WTC11 (cell line): ENCODE results near the gene AOX1. TPM values are rescaled to one million over a fixed set of nuclear protein-coding genes. Genes with fewer than 3 reads are reported as not detected.

Experiments used
- ATAC-seq: fragments of 200-7000 bp; cut with Tn5 transposase; 2 replicates; pipeline ENCODE4 v1.10.0; 2021; ENCODE audit warnings: mild to moderate bottlenecking, moderate library complexity
- CTCF ChIA-PET: fragments of 300-600 bp; sonication (Branson Sonifier 250); formaldehyde crosslinking; loops from one replicate; lab custom pipeline; 2021; ENCODE audit warnings: antibody characterized with exemption; lab: Charles Lee
- POLR2A ChIA-PET: fragments of 350-600 bp; sonication (Branson Sonifier 250); formaldehyde crosslinking; loops from one replicate; lab custom pipeline; 2021; ENCODE audit warnings: antibody characterized with exemption; lab: Charles Lee
- DNase-seq: peaks from one replicate; pipeline ENCODE4 v3.0.0; 2021; ENCODE audit warnings: low spot score
- H3K27ac Mint-ChIP-seq: 2 replicates; pipeline ENCODE4 v1.8.0; 2021; ENCODE audit warnings: mixed read lengths
- H3K27me3 Mint-ChIP-seq: 2 replicates; pipeline ENCODE4 v1.8.0; 2021; ENCODE audit warnings: low read depth, mild to moderate bottlenecking, moderate library complexity, mixed read lengths
- H3K36me3 Mint-ChIP-seq: 2 replicates; pipeline ENCODE4 v1.8.0; 2021; ENCODE audit warnings: mixed read lengths
- H3K4me1 Mint-ChIP-seq: 2 replicates; pipeline ENCODE4 v1.8.0; 2022; ENCODE audit warnings: mixed read lengths
- H3K4me3 Mint-ChIP-seq: 2 replicates; pipeline ENCODE4 v1.8.0; 2021; ENCODE audit warnings: mild to moderate bottlenecking, moderate library complexity, mixed read lengths
- H3K9me3 Mint-ChIP-seq: 2 replicates; pipeline ENCODE4 v1.8.0; 2021; ENCODE audit warnings: mixed read lengths
- AR ChIP-seq: fragments of 250-450 bp; sonication (Bioruptor Pico); IDR thresholded peaks from 2 replicates; pipeline ENCODE4 v1.9.0; 2021; ENCODE audit warnings: mild to moderate bottlenecking
- CREM ChIP-seq: sonication (generic); formaldehyde crosslinking; IDR thresholded peaks from 2 replicates; pipeline ENCODE4 v1.8.1; 2022; ENCODE audit warnings: mild to moderate bottlenecking, missing genetic modification reagents, moderate library complexity
- EMX1 ChIP-seq: fragments of 250-450 bp; sonication (Bioruptor Pico); IDR thresholded peaks from 2 replicates; pipeline ENCODE4 v1.8.0; 2021; ENCODE audit warnings: mild to moderate bottlenecking
- FOXP1 ChIP-seq: sonication (generic); formaldehyde crosslinking; IDR thresholded peaks from 2 replicates; pipeline ENCODE4 v1.8.0; 2022; ENCODE audit warnings: missing genetic modification reagents, mild to moderate bottlenecking, moderate library complexity, borderline replicate concordance
- GRHL2 ChIP-seq: fragments of 250-450 bp; sonication (Bioruptor Pico); IDR thresholded peaks from 2 replicates; pipeline ENCODE4 v1.8.0; 2022; ENCODE audit warnings: mild to moderate bottlenecking, moderate library complexity; ENCODE audit not compliant: insufficient replicate concordance, severe bottlenecking
- HMGA2 ChIP-seq: fragments of 250-450 bp; sonication (Bioruptor Pico); IDR thresholded peaks from 2 replicates; pipeline ENCODE4 v1.4.0; 2021; ENCODE audit warnings: mild to moderate bottlenecking, moderate library complexity
- NR2C2 ChIP-seq: sonication (generic); formaldehyde crosslinking; IDR thresholded peaks from 2 replicates; pipeline ENCODE4 v1.8.0; 2022; ENCODE audit warnings: mild to moderate bottlenecking, missing genetic modification reagents
- RELA ChIP-seq: sonication (generic); formaldehyde crosslinking; IDR thresholded peaks from 2 replicates; pipeline ENCODE4 v1.8.1; 2022; ENCODE audit warnings: missing genetic modification reagents, mild to moderate bottlenecking, borderline replicate concordance
- TCF7 ChIP-seq: sonication (generic); formaldehyde crosslinking; IDR thresholded peaks from 2 replicates; pipeline ENCODE4 v1.8.0; 2022; ENCODE audit warnings: mild to moderate bottlenecking, low read depth, missing genetic modification reagents, moderate library complexity
- TEAD1 ChIP-seq: sonication (generic); formaldehyde crosslinking; IDR thresholded peaks from 2 replicates; pipeline ENCODE4 v1.8.0; 2022; ENCODE audit warnings: mild to moderate bottlenecking, missing genetic modification reagents
- TP53 ChIP-seq: sonication (generic); formaldehyde crosslinking; IDR thresholded peaks from 2 replicates; pipeline ENCODE4 v1.8.1; 2023; ENCODE audit warnings: mild to moderate bottlenecking, missing genetic modification reagents
- ZBTB21 ChIP-seq: sonication (generic); formaldehyde crosslinking; IDR thresholded peaks from 2 replicates; pipeline ENCODE4 v1.8.1; 2023; ENCODE audit warnings: mild to moderate bottlenecking, missing genetic modification reagents, borderline replicate concordance
- ZNF219 ChIP-seq: sonication (generic); formaldehyde crosslinking; IDR thresholded peaks from 2 replicates; pipeline ENCODE4 v1.8.0; 2023; ENCODE audit warnings: missing genetic modification reagents, mild to moderate bottlenecking, borderline replicate concordance
- ZNF232 ChIP-seq: sonication (generic); formaldehyde crosslinking; IDR thresholded peaks from 2 replicates; pipeline ENCODE4 v1.8.0; 2022; ENCODE audit warnings: mild to moderate bottlenecking, missing genetic modification reagents
- ZNF263 ChIP-seq: sonication (generic); formaldehyde crosslinking; IDR thresholded peaks from 2 replicates; pipeline ENCODE4 v1.8.1; 2022; ENCODE audit warnings: low read depth, mild to moderate bottlenecking, moderate library complexity, missing genetic modification reagents
- ZNF416 ChIP-seq: fragments of 250-450 bp; sonication (Bioruptor Pico); IDR thresholded peaks from 2 replicates; pipeline ENCODE4 v1.9.0; 2021; ENCODE audit warnings: mild to moderate bottlenecking, inconsistent platforms
- ZNF671 ChIP-seq: fragments of 250-450 bp; sonication (Bioruptor Pico); IDR thresholded peaks from 2 replicates; pipeline ENCODE4 v1.8.0; 2021; ENCODE audit warnings: mild to moderate bottlenecking
- total RNA-seq: library from RNA; stranded (reverse); gene quantifications from 3 replicates; pipeline ENCODE4 v1.2.3, GENCODE V29; 2021
- TF ChIP-seq, protein P1 (sequence below): sonication (generic); formaldehyde crosslinking; IDR thresholded peaks from 2 replicates; pipeline ENCODE4 v1.8.1; 2023; ENCODE audit warnings: mild to moderate bottlenecking, missing genetic modification reagents, moderate library complexity
- TF ChIP-seq, protein P2 (sequence below): sonication (generic); formaldehyde crosslinking; IDR thresholded peaks from 2 replicates; pipeline ENCODE4 v1.8.1; 2022; ENCODE audit warnings: missing genetic modification reagents, borderline replicate concordance
- TF ChIP-seq, protein P3 (sequence below): sonication (generic); formaldehyde crosslinking; IDR thresholded peaks from 2 replicates; pipeline ENCODE4 v1.8.0; 2022; ENCODE audit warnings: mild to moderate bottlenecking, missing genetic modification reagents
- TF ChIP-seq, protein P4 (sequence below): sonication (generic); formaldehyde crosslinking; IDR thresholded peaks from 2 replicates; pipeline ENCODE4 v1.8.1; 2022; ENCODE audit warnings: mild to moderate bottlenecking, missing genetic modification reagents, moderate library complexity, borderline replicate concordance

AOX1 gene
- total RNA-seq, 1 experiment from 2014 or later = 4.8 TPM

- Mint-ChIP-seq H3K27me3 (peaks cover 2% of the 10 kb centered on the region; the same call in 1 of the 2 replicates), H3K4me3 (no peak overlapping the region), H3K36me3 (no peaks in the 10 kb centered on the region), H3K4me1 (no peaks in the 10 kb centered on the region), H3K27ac (no peak overlapping the region), H3K9me3 (no peaks in the 10 kb centered on the region)
- ChIA-PET POLR2A (no interaction called here), CTCF (no interaction called here)
- no peak for DNase-seq
- ATAC-seq = no peak
- TF ChIP-seq, protein P1, sequence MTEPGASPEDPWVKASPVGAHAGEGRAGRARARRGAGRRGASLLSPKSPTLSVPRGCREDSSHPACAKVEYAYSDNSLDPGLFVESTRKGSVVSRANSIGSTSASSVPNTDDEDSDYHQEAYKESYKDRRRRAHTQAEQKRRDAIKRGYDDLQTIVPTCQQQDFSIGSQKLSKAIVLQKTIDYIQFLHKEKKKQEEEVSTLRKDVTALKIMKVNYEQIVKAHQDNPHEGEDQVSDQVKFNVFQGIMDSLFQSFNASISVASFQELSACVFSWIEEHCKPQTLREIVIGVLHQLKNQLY (CRISPR knock-in tag) = no peak
- TF ChIP-seq AR (CRISPR knock-in tag) = no peak
- TF ChIP-seq, protein P2, sequence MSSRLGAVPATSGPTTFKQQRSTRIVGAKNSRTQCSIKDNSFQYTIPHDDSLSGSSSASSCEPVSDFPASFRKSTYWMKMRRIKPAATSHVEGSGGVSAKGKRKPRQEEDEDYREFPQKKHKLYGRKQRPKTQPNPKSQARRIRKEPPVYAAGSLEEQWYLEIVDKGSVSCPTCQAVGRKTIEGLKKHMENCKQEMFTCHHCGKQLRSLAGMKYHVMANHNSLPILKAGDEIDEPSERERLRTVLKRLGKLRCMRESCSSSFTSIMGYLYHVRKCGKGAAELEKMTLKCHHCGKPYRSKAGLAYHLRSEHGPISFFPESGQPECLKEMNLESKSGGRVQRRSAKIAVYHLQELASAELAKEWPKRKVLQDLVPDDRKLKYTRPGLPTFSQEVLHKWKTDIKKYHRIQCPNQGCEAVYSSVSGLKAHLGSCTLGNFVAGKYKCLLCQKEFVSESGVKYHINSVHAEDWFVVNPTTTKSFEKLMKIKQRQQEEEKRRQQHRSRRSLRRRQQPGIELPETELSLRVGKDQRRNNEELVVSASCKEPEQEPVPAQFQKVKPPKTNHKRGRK = no peak
- TF ChIP-seq, protein P3, sequence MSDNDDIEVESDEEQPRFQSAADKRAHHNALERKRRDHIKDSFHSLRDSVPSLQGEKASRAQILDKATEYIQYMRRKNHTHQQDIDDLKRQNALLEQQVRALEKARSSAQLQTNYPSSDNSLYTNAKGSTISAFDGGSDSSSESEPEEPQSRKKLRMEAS (CRISPR knock-in tag) = no peak
- TF ChIP-seq ZNF263 (CRISPR knock-in tag) = no peak
- no peak for TF ChIP-seq ZBTB21
- no peak for TF ChIP-seq NR2C2 (CRISPR knock-in tag)
- no peak for TF ChIP-seq FOXP1
- TF ChIP-seq, protein P4, sequence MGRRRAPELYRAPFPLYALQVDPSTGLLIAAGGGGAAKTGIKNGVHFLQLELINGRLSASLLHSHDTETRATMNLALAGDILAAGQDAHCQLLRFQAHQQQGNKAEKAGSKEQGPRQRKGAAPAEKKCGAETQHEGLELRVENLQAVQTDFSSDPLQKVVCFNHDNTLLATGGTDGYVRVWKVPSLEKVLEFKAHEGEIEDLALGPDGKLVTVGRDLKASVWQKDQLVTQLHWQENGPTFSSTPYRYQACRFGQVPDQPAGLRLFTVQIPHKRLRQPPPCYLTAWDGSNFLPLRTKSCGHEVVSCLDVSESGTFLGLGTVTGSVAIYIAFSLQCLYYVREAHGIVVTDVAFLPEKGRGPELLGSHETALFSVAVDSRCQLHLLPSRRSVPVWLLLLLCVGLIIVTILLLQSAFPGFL (CRISPR knock-in tag) = no peak
Observed at GRCh38 chr2:200596774-200597570, 11.2 kb downstream of the AOX1 start.

DNA sequence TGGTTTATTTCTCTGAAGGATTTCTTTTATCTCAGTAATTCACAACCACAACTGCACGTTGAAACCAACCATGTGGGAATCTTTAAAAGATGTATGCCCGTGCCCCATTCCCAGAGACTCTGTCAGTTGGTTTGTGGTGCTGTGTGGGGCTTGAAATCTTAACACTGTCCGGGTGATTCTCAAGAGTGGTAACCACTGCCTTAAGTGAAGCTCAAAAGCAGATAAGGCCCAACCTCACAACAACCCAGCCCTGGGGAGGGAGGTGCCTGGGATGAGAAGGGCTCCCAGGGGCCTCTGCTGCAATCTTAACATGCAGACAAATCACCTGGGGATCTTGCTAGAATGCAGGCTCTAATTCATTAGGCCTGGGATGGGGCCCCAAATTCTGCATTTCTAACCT, 13.4 kb downstream of the AOX1 start:
- Mint-ChIP-seq H3K27me3 (peaks cover 2% of the 10 kb centered on the region; the same call in 1 of the 2 replicates), H3K9me3 (no peaks in the 10 kb centered on the region), H3K27ac (no peak overlapping the region), H3K4me1 (no peaks in the 10 kb centered on the region), H3K4me3 (no peak overlapping the region), H3K36me3 (no peaks in the 10 kb centered on the region)
- CTCF ChIA-PET = no interaction called here
- POLR2A ChIA-PET = no interaction called here
- DNase-seq = no peak
- no peak for ATAC-seq
- TF ChIP-seq EMX1 (CRISPR knock-in tag) (no peak), GRHL2 (CRISPR knock-in tag) (no peak), ZNF416 (CRISPR knock-in tag) (no peak), RELA (CRISPR knock-in tag) (no peak), CREM (no peak), TP53 (CRISPR knock-in tag) (no peak), HMGA2 (CRISPR knock-in tag) (no peak), ZNF232 (CRISPR knock-in tag) (no peak), TEAD1 (CRISPR knock-in tag) (no peak), TCF7 (no peak), ZNF219 (CRISPR knock-in tag) (no peak), ZNF671 (CRISPR knock-in tag) (no peak)
- TF ChIP-seq, protein P3 (CRISPR knock-in tag) = no peak
